Endothelial cell of umbilical vein (primary cell): ENCODE measurements around the gene ADGRF3. TPM values are rescaled to one million over a fixed set of nuclear protein-coding genes. Genes with fewer than 3 reads are reported as not detected.

Experiments
- BruUV-seq: library from RNA; stranded (reverse); fragments of 400-500 nt; replicated peaks from 2 replicates; lab custom pipeline; 2021; lab: Mats Ljungman, UMichigan
- CTCF ChIA-PET: fragments of 300-600, 350-600 bp; sonication (Branson Sonifier 250); formaldehyde crosslinking; loops from one replicate; lab custom pipeline; 2021; ENCODE audit warnings: antibody characterized with exemption, inconsistent platforms; lab: Charles Lee
- POLR2A ChIA-PET: fragments of 300-600, 350-600 bp; sonication (Branson Sonifier 250); formaldehyde crosslinking; loops from one replicate; lab custom pipeline; 2021; ENCODE audit warnings: antibody characterized with exemption, inconsistent platforms; lab: Charles Lee
- DNase-seq: peaks from one replicate; pipeline ENCODE4 v3.0.0-alpha.2; 2011; ENCODE audit warnings: low read depth, low spot score
- FAIRE-seq: peaks from 2 replicates; lab custom pipeline; 2011; peaks lifted over from hg19 to GRCh38; lab: Jason Lieb, UNC
- H2AFZ ChIP-seq: 2 replicates; pipeline ENCODE4 v1.6.0; 2012; ENCODE audit warnings: low read depth, low read length, control low read depth, inconsistent platforms
- H3K27ac ChIP-seq: 2 replicates; pipeline ENCODE4 v1.5.1; 2011; ENCODE audit warnings: low read depth, mild to moderate bottlenecking, control low read depth, low read length, moderate library complexity; ENCODE audit not compliant: insufficient read depth
- H3K27me3 ChIP-seq, 2 experiments: 2 replicates each; pipeline versions ENCODE4 v1.6.0 to v1.6.1; 2011; ENCODE audit warnings: low read length in 2 of 2, mixed read lengths in 1 of 2; ENCODE audit not compliant: control insufficient read depth in 2 of 2, insufficient read depth in 2 of 2
- H3K36me3 ChIP-seq, 2 experiments: 2 replicates in 1 of 2; 3 replicates in 1 of 2; pipeline ENCODE4 v1.5.1; 2011; ENCODE audit warnings: low read length in 2 of 2, mild to moderate bottlenecking in 1 of 2, moderate library complexity in 1 of 2; ENCODE audit not compliant: control insufficient read depth in 2 of 2, insufficient read depth in 2 of 2; ENCODE audit errors: extremely low read depth in 1 of 2
- H3K4me1 ChIP-seq: 3 replicates; pipeline ENCODE4 v1.5.1; 2011; ENCODE audit warnings: mild to moderate bottlenecking, low read length; ENCODE audit not compliant: control insufficient read depth, insufficient read depth; ENCODE audit errors: extremely low read depth
- H3K4me2 ChIP-seq: 2 replicates; pipeline ENCODE4 v1.6.1; 2011; ENCODE audit warnings: low read length, control low read depth, mixed read lengths; ENCODE audit not compliant: insufficient read depth
- H3K4me3 ChIP-seq, 3 experiments: fragments of 200-600 bp in 1 of 3; sonication (generic), shearing (Covaris generic) in 1 of 3; replicated peaks in 1 of 3; 2 replicates each; pipeline ENCODE4 v1.5.1; 2011 to 2016; ENCODE audit warnings: control low read depth in 3 of 3, low read length in 3 of 3, mild to moderate bottlenecking in 2 of 3, inconsistent platforms in 1 of 3, low read depth in 1 of 3, moderate library complexity in 1 of 3; ENCODE audit not compliant: insufficient read depth in 1 of 3
- H3K79me2 ChIP-seq: 2 replicates; pipeline ENCODE4 v1.6.0; 2012; ENCODE audit warnings: low read length, inconsistent platforms; ENCODE audit not compliant: control insufficient read depth, insufficient read depth
- H3K9ac ChIP-seq: replicated peaks from 2 replicates; pipeline ENCODE3; 2011; ENCODE audit warnings: low read length, control low read depth; ENCODE audit not compliant: insufficient read depth; ENCODE audit errors: extremely low read depth
- H3K9me1 ChIP-seq: replicated peaks from 3 replicates; pipeline ENCODE4 v1.6.0; 2011; ENCODE audit warnings: mild to moderate bottlenecking, low read length; ENCODE audit not compliant: control insufficient read depth, insufficient read depth; ENCODE audit errors: extremely low read depth
- H3K9me3 ChIP-seq: replicated peaks from 2 replicates; pipeline ENCODE4 v1.5.1; 2012; ENCODE audit warnings: low read length, inconsistent platforms; ENCODE audit not compliant: control insufficient read depth, insufficient read depth
- H4K20me1 ChIP-seq: replicated peaks from 2 replicates; pipeline ENCODE3; 2011; ENCODE audit warnings: mild to moderate bottlenecking, low read length; ENCODE audit not compliant: control insufficient read depth, insufficient read depth; ENCODE audit errors: extremely low read depth
- EZH2 ChIP-seq: IDR thresholded peaks from 2 replicates; pipeline ENCODE4 v1.6.1; 2012; ENCODE audit warnings: borderline replicate concordance, low read depth, mild to moderate bottlenecking, moderate library complexity, low read length, inconsistent platforms; ENCODE audit not compliant: severe bottlenecking
- FOS ChIP-seq: IDR thresholded peaks from 2 replicates; pipeline ENCODE4 v1.6.1; 2011; ENCODE audit warnings: mild to moderate bottlenecking, low read length, moderate library complexity, borderline replicate concordance; ENCODE audit not compliant: insufficient read depth
- GATA2 ChIP-seq: IDR thresholded peaks from 2 replicates; pipeline ENCODE4 v1.7.0; 2011; ENCODE audit warnings: low read depth, mild to moderate bottlenecking, moderate library complexity, mixed read lengths, low read length; ENCODE audit not compliant: insufficient read length, insufficient read depth
- JUN ChIP-seq: IDR thresholded peaks from 2 replicates; pipeline ENCODE4 v1.6.1; 2011; ENCODE audit warnings: borderline replicate concordance, low read depth; ENCODE audit not compliant: insufficient read length, insufficient read depth
- MYC ChIP-seq: IDR thresholded peaks from one replicate; pipeline ENCODE4 v1.6.1; 2011; ENCODE audit warnings: mild to moderate bottlenecking, low read depth, low read length
- POLR2A ChIP-seq: IDR thresholded peaks from 2 replicates; pipeline ENCODE4 v1.6.1; 2012; ENCODE audit warnings: low read depth, mild to moderate bottlenecking, control low read depth, low read length
- POLR2AphosphoS5 ChIP-seq: IDR thresholded peaks from 2 replicates; pipeline ENCODE4 v1.6.1; 2012; ENCODE audit warnings: low read depth, mild to moderate bottlenecking, control low read depth, low read length, moderate library complexity; ENCODE audit not compliant: insufficient read depth
- dilution Hi-C: fragments of 300-500 bp; cut with MboI; formaldehyde crosslinking; loops from one replicate; pipeline ENCODE4 v1.15.0; 2019; ENCODE audit warnings: low sequenced_read_pairs; ENCODE audit not compliant: extremely low pct_ligation_motif_present
- intact Hi-C: fragments of 100-400 bp; cut with micrococcal nuclease; formaldehyde crosslinking; loops from one replicate; pipeline ENCODE4 v1.10.0; 2022
- polyA plus RNA-seq, 4 experiments: library from polyadenylated mRNA; depleted of rRNA in 3 of 4; stranded (reverse) in 3 of 4; unstranded in 1 of 4; fragments of >200 nt; gene quantifications; 2 replicates each; pipeline versions ENCODE4 v1.2.1 to v1.2.3, GENCODE V29; 2011 to 2012; ENCODE audit warnings: missing spikeins in 1 of 4
- total RNA-seq: library from RNA; stranded (reverse); gene quantifications from 2 replicates; pipeline ENCODE4 v1.2.3, GENCODE V29; 2021
- TF ChIP-seq, protein P1 (sequence below), 2 donors: IDR thresholded peaks; 1 replicate in 1 of 2; 2 replicates in 1 of 2; pipeline ENCODE4 v1.5.1; 2011; ENCODE audit warnings: low read length in 2 of 2, mild to moderate bottlenecking in 2 of 2, moderate library complexity in 2 of 2, control low read depth in 1 of 2, inconsistent platforms in 1 of 2, low read depth in 1 of 2; ENCODE audit not compliant: insufficient read depth in 1 of 2; ENCODE audit errors: extremely low read depth in 1 of 2
- TF ChIP-seq, protein P2 (sequence below): IDR thresholded peaks from 2 replicates; pipeline ENCODE4 v1.6.1; 2011; ENCODE audit not compliant: insufficient read depth, insufficient read length

The ADGRF3 gene
- total and polyA plus RNA-seq, 2 donors (not counting 3 experiments of a cell fraction or from before 2014, with no cell fraction given): 0.21 to 0.73 TPM

DNA sequence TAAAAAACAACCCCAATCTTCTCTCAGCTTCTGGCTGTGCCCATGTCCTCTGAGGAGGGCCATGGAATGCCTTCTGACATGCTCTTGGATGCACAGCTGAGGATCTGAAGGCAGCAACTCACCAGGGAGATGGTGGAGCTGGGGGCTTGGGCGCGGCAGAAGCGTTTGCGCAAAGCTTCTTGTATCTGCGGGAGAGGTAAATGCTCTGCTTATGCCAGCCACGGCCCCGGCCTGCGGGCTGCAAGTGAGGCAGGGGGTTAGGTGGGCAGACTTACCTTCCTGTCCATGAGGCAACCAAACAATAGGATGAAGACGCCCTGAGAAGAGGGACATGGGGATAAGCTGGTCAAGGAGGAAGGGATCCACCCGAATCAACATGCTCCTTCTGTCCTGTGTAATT, 36.7 kb downstream of the ADGRF3 start:
- intact Hi-C loops: no loop called here
- dilution Hi-C loops: no loop called here
- H3K27ac ChIP-seq: no peak overlapping the region
- ChIA-PET CTCF (interaction anchor here (1.7 to 1.8 kb wide), 2 partner anchors 9 to 12 kb away, joined by 5 to 6 read pairs; no protein-coding TSS in a partner anchor), POLR2A (no interaction called here)
- H2AFZ ChIP-seq: no peak overlapping the region
- H3K9me3 ChIP-seq: no peaks in the 10 kb centered on the region
- no TSS peak for BruUV-seq
- no peak for FAIRE-seq
- TF ChIP-seq JUN (no peak), POLR2A (no peak), EZH2 (no peak), GATA2 (no peak), MYC (no peak), FOS (no peak), POLR2AphosphoS5 (no peak)
- TF ChIP-seq, protein P1, sequence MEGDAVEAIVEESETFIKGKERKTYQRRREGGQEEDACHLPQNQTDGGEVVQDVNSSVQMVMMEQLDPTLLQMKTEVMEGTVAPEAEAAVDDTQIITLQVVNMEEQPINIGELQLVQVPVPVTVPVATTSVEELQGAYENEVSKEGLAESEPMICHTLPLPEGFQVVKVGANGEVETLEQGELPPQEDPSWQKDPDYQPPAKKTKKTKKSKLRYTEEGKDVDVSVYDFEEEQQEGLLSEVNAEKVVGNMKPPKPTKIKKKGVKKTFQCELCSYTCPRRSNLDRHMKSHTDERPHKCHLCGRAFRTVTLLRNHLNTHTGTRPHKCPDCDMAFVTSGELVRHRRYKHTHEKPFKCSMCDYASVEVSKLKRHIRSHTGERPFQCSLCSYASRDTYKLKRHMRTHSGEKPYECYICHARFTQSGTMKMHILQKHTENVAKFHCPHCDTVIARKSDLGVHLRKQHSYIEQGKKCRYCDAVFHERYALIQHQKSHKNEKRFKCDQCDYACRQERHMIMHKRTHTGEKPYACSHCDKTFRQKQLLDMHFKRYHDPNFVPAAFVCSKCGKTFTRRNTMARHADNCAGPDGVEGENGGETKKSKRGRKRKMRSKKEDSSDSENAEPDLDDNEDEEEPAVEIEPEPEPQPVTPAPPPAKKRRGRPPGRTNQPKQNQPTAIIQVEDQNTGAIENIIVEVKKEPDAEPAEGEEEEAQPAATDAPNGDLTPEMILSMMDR (IDR thresholded peaks at IDR 0.05; ENCODE audit: extremely low read depth in 1 of 2, insufficient read depth in 1 of 2, low read depth in 1 of 2, low read length in 2 of 2): no peak
- TF ChIP-seq, protein P2, sequence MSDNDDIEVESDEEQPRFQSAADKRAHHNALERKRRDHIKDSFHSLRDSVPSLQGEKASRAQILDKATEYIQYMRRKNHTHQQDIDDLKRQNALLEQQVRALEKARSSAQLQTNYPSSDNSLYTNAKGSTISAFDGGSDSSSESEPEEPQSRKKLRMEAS: no peak
- H3K27me3 ChIP-seq: peaks cover 0 to 2% of the 10 kb centered on the region in 2 experiments
- DNase-seq: no peak
- H3K4me2 ChIP-seq: no peak overlapping the region
- no peak overlapping the region for H3K4me3 ChIP-seq
- H3K9ac ChIP-seq: no peak overlapping the region
- H4K20me1 ChIP-seq: no peaks in the 10 kb centered on the region
- no peaks in the 10 kb centered on the region for H3K79me2 ChIP-seq
- no peaks in the 10 kb centered on the region for H3K9me1 ChIP-seq
- no peaks in the 10 kb centered on the region for H3K36me3 ChIP-seq
- no peaks in the 10 kb centered on the region for H3K4me1 ChIP-seq
